ENCODE measurements around the gene APEH.

Gene APEH

DNA sequence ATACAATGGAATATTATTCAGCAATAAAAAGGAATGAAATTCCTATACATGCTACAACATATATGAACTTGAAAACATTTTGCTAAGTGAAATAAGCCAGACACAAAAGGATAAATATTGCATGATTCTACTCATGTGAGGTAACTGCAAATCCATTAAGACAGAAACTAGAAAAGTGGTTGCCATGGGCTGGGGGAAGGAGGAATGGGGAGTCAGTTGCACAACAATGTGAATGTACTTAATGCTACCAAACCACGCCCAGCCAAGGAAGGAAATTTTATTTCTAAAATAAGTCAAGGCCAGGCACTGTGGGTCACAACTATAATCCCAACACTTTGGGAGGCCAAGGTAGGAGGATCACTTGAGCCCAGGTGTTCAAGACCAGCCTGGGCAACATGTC is 59.4 kb downstream of the APEH start:
- DNase-seq: no peak
